Activated effector memory CD4-positive, alpha-beta T cell treated with anti-CD3 and anti-CD28 coated beads, Interleukin-2, amount 50 U/mL, for 16 hours (primary cell): Measurements from ENCODE around the gene NFYB.
"Not testable (repeated sequence)": the region's sequence is repeated elsewhere in the genome, so short reads cannot be mapped to it uniquely, and the experiment has no call there.

Experiments used
- DNase-seq: peaks from one replicate; pipeline ENCODE4 v3.0.0-alpha.2; 2020

NFYB gene

GRCh38 chr12:104155711-104156555, 17.9 kb upstream of the NFYB start:
- DNase-seq: no peak

DNA sequence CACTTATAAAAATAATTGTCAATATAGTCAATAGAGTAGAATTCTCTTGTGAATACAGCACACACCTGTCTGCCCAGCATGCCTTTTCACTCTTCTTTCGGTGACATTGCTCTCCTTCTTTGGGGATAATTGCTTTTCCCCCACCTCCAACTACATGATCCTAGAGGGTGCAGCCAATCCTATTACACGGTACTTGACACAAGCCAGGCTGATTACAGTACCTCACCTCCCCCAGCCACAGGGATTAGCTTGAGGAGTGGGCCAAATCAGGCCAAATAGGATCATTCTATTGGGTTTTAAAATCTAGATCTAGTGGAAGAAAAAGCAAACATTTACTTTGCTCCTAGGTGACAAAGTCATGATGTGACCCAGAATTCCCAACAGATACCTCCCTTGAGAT, 16.8 kb upstream of the NFYB start:
- DNase-seq: no peak

- no peak for DNase-seq
Observed at GRCh38 chr12:104154286-104154685, 16.3 kb upstream of the NFYB start.

DNA sequence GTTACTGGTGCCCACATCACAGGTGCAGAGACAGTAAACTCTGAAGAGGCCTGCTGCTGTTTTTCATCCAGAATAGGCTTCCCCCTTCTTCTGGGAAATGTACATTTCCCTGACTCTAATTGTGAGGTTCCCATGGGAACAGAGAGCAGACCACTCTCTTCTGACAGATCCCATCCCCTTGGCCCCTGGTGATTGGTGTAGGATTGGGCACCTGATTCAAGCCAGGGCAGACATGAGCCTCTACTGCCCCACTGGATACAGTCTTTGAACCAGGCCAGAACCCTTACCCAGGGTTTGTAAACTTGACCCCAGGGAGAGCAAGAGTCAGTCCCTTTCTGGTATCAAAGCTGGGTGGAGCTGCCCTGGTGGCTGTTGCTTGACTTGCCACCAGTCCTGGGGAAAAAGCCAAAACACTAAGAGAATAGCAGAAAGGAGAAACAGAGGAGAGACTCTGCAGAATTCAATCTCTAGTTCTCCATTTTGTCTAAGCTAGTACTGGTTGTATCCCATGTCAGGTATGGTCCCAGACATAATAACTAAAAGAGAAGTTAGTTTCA, 14.8 kb upstream of the NFYB start:
- DNase-seq: no peak

DNA sequence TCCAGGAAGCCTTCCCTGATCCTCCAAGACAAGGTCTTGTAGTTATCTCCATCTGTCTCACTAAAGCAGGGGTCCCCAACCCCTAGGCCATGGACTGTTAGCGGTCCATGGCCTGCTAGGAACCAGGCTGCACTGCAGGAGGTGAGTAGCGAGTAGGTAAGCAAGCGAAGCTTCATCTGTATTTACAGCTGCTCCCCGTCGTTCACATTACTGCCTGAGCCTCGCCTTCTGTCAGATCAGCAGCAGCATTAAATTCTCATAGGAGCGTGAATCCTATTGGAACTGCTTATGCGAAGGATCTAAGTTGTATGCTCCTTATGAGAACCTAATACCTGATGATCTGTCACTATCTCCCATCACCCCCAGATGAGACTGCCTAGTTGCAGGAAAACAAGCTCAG, 12.4 kb upstream of the NFYB start:
- no peak for DNase-seq

DNA sequence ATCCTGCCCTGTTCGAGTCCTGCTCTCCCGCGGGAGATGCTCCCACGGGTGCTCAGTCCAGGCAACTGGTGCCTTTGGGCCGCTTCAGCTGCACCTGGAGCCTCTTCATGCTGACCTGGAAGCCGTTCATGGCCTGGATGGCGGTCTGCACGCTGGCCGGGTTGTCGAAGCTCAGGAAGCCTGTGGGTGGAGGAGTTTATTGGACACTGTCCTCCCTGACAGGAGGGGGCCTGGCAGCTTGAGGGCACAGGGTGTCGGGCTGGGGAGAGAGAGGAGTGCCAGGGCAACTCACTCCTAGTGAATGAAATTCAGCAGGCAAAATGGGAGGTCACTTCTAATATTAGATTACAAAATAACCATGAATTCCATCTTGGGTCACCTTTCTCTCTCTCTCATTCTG, 9.3 kb upstream of the NFYB start:
- no peak for DNase-seq

- no peak for DNase-seq
Observed at GRCh38 chr12:104143918-104144317, 5.9 kb upstream of the NFYB start.

GRCh38 chr12:104143002-104143401, 5.0 kb upstream of the NFYB start:
- DNase-seq: no peak

DNA sequence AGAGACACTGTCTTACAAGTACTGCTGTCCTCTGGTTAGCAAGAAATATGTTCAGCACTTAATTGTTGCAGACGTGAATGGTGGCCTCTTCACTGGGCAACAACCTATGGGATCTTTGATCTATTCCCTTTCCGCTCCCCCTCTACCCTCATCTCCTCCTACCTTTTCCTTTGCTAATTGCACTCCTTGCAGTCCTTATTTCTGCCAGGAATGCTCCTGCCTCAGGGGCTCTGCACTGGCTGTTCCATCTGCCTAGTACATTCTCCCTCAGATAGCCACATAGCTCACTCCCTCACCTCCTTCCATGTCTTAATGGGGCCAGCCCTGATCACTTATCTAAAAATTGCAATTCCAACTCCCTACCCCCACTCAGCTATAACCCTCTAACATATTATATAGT, 4.5 kb upstream of the NFYB start:
- DNase-seq: no peak

DNA sequence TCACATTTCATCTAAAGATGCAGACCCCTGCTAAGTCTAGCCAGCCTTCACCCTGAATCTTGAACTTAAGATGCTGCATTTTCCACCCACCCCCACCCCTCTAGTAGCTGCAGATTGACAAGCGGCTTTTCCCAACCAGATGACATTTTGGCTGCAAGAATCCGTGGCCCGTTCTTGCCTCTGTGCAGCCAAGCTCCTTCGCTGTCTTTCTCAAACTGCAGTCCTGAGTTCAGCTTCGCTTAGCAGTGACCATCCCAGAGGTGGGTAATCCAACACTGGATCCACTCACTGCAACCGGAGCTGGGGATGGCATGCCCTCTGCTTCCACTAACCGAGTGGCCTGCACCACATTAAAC, 765 bp upstream of the NFYB start:
- no peak for DNase-seq

GRCh38 chr12:104137001-104137901, 759 bp downstream of the NFYB start:
- peak; percentile 83 for DNase-seq

DNA sequence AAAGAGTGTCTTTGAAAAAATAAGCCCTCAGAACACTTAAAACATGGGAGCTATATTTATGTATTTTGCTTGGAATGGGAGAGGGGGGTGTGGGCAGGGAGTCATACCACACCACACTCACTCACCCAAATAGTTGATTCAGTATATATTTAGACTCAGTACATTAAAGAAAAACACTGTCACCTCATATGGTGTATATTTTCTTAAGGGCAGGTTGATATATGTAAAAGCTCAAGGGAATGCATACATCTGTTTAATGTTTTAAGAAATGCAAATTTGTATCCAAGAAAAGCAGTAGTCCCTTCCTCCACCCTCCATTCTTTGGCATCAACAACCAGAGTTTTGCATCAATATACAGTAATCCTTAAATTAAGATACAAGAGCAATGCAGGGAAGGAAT, 1.4 kb downstream of the NFYB start:
- DNase-seq: no peak

DNA sequence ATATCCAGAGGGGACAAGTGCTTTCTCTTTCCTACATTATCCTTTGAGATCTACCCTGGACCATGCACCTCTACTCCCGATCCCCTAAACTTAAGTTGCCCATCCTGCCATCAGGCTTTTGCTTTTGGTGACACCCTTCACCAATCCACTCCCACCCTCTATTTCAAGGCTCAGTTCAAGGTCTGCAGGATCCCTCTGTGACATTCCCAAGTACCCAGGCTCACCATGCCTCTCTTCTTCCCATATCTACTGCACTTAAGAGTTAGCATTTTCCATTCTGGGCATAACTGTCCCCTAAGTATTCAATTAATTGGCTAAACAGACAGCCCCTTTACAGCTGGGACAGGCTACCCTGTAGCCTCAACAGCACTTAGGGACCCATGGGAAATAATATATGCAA, 3.1 kb downstream of the NFYB start:
- no peak for DNase-seq

- DNase-seq: no peak
Observed at GRCh38 chr12:104133866-104134265, 4.1 kb downstream of the NFYB start.

DNA sequence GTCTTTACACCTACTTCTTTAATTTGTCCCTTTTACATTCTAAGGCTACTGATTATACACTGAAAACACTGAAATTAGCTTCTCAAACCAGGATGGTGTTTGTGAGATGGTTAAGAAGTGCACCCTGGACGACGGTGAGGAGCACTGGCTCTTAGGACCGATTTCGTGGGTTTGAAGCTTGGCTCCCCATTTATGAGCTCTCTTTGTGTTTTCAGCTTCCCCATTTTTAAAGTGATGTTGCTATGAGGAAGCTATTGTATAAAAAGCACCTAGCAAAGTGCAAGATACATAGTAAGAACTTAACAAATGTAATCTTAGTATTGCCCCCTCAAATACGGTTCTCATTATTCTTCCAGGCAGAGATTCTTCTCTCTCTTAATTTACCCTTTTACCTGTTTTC, 4.7 kb downstream of the NFYB start:
- no peak for DNase-seq

DNA sequence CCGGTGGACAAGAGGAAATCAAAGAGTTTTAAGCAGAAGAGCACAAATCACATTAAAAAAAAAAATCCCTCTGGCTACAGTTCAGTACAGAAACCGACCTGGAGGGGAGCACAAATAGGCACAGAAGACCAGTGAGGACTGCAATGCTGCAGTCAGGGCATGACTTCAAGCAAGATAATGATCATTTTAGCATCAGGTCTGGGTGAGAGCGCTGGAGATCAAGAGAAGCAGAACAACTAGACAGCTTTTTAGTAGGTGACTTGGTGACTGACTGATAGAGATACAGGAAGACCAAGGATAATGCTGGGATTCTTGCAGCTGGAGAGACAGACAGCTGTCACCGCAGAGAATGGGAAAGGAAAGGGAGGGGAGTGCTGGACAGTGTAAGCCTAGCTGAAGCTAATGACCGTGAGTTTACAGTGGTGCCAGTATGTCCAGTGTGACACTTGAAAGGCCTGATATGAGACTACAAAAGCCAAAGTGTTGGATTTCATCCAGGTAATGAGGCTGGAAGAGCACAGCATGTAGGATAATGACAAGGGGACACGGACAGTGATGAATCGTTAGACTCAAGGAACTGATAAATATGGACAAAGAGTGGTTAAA, 5.6 kb downstream of the NFYB start:
- no peak for DNase-seq

- DNase-seq: no peak
Observed at GRCh38 chr12:104131609-104132008, 6.4 kb downstream of the NFYB start.

GRCh38 chr12:104130760-104131159, 7.2 kb downstream of the NFYB start:
- DNase-seq: no peak

- no peak for DNase-seq
Observed at GRCh38 chr12:104126548-104126947, 11.5 kb downstream of the NFYB start.

DNA sequence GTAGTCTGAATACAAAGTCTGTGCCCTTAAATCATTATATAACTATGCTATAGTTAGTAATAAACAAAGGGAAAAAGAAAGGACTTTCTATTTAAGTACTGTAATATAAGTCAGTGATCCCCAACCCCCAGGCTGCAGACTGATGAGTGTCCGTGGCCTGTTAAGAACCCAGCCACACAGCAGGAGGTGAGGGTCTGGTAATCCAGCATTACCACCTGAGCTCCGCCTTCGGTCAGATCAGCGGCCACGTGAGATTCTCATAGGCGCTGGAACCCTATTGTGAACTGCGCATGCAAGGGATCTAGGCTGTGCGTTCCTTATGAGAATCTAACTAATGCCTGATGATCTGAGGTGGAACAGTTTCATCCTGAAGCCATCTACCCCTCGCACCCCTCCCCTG, 15.7 kb downstream of the NFYB start:
- no peak for DNase-seq

- DNase-seq: no peak
Observed at GRCh38 chr12:104121001-104121400, 17.0 kb downstream of the NFYB start.

- no peak for DNase-seq
Observed at GRCh38 chr12:104115587-104115975, 22.4 kb downstream of the NFYB start.

GRCh38 chr12:104114834-104115586, 23.0 kb downstream of the NFYB start:
- not testable (repeated sequence) for DNase-seq
